Sciatic nerve (tissue), 2 donors: ENCODE measurements around the gene SSNA1. TPM values are rescaled to one million over a fixed set of nuclear protein-coding genes. Genes with fewer than 3 reads are reported as not detected.
A peak's percentile ranks its signal among the peaks of the same experiment; 100 is the strongest.

Source experiments
- ATAC-seq: fragments of 200-7000 bp; cut with Tn5 transposase; one replicate; pipeline ENCODE4 v1.9.1; 2020; ENCODE audit warnings: mild to moderate bottlenecking, moderate library complexity
- DNase-seq: peaks from one replicate; pipeline ENCODE4 v3.0.0-alpha.2; 2020; ENCODE audit warnings: low spot score
- intact Hi-C: fragments of 100-400 bp; cut with DNase I; formaldehyde crosslinking; loops from one replicate; pipeline ENCODE4 v1.14.2; 2022
- total RNA-seq: library from RNA; stranded (reverse); fragmentation: NEBNext Ultra II Directional; extraction: Animal tissue kit (Norgen Biotek cat#: 25700); gene quantifications from one replicate; pipeline ENCODE4 v1.2.1, GENCODE V29; 2021
- donor health status: DM: no; HTN: no; CAD: no.
- donor health status: DM: no; HTN: no; CAD: no.

SSNA1 gene, protein sequence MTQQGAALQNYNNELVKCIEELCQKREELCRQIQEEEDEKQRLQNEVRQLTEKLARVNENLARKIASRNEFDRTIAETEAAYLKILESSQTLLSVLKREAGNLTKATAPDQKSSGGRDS
- 27.6 TPM for total RNA-seq

DNA sequence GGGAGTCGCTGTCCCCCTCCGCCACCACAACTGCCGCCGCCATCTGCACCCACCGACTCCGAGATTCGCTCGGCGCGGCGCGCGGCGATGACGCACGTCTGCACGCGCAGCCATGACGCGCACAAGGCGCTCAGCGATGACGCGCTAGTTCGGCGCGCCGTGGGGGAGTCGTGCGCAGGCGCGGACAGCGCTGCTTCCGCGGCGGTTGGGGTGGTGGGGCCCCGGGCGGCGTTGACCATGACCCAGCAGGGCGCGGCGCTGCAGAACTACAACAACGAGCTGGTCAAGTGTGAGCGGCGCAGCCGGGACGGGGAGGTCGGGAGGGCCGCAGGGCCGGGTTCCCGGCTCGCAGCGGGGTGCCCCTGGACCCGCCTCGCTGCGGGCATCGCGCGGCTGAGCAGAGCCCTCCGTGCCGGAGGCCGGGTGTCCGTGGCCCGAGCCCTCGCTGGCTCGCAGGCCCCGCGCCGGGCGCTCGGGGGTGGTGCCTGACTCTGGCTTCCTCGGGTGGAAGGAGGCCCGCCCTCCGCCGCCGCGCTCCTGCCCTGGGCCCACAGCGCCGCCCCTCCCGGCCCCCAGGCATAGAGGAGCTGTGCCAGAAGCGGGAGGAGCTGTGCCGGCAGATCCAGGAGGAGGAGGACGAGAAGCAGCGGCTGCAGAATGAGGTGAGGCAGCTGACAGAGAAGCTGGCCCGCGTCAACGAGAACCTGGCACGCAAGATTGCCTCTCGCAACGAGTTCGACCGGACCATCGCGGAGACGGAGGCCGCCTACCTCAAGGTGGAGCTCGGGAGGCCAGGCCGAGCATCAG is at the start of gene SSNA1, which contains the start of gene ANAPC2:
Gene SSNA1 (plus strand): TSS at position 187 of the 807 bp plus-strand sequence. CDS start 51 bp downstream, at position 238.
Gene ANAPC2 (minus strand): TSS at position 71 of the 807 bp plus-strand sequence. CDS start 28 bp downstream, at position 43.
- intact Hi-C loops: loop anchor here (10.0 kb wide), 1 partner anchor 46 kb away; the partner anchor contains the start of gene SLC34A3
- DNase-seq: peak; percentile 96

DNA sequence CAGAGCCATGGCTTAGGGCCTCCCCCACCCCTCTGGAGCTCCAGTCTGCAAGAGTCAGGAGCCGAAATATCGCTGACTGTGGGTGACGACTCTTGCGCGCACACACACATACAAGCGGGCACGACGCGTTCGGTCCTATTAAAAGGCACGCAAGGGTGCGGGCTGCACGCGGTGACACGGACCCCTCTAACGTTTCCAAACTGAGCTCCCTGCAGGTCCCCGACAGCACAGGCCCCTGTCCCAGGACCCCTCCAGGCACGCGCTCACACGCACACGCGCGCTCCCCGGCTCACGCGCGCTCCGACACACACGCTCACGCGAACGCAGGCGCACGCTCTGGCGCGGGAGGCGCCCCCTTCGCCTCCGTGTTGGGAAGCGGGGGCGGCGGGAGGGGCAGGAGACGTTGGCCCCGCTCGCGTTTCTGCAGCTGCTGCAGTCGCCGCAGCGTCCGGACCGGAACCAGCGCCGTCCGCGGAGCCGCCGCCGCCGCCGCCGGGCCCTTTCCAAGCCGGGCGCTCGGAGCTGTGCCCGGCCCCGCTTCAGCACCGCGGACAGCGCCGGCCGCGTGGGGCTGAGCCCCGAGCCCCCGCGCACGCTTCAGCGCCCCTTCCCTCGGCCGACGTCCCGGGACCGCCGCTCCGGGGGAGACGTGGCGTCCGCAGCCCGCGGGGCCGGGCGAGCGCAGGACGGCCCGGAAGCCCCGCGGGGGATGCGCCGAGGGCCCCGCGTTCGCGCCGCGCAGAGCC is 49.6 kb upstream of the SSNA1 start, which contains the start of gene GRIN1:
Gene GRIN1 (plus strand): TSS at position 433 of the 746 bp plus-strand sequence. CDS start 333 bp downstream, outside the sequence.
- ATAC-seq (no peak), DNase-seq (no peak)
- intact Hi-C loops: no loop called here

More for the DNA sequence above, at the start of gene SSNA1, which contains the start of gene ANAPC2:
- peak; percentile 94 for ATAC-seq

DNA sequence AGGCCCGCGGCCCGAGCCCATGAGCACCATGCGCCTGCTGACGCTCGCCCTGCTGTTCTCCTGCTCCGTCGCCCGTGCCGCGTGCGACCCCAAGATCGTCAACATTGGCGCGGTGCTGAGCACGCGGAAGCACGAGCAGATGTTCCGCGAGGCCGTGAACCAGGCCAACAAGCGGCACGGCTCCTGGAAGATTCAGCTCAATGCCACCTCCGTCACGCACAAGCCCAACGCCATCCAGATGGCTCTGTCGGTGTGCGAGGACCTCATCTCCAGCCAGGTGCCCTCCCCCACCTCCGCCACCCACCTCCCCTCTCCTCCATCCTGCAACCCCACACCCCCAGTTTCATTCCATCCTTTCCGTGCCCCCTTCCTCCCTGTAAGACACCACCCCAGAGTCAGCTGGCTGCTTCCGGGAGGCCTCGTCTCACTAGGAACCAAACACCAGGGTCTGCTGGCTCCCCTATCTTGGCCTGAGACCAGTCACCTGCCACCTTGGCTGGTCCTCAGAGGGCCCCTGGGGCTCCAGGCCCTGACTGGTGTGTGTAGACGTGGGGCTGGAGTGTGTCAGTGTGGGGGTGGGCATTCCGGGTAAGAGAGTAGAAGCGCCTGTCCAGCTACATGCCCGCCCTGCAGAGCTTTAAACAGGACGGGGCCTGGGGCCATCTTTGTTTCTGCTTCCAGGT is 48.9 kb upstream of the SSNA1 start:
- ATAC-seq: no peak
- no peak for DNase-seq
- intact Hi-C loops: no loop called here

DNA sequence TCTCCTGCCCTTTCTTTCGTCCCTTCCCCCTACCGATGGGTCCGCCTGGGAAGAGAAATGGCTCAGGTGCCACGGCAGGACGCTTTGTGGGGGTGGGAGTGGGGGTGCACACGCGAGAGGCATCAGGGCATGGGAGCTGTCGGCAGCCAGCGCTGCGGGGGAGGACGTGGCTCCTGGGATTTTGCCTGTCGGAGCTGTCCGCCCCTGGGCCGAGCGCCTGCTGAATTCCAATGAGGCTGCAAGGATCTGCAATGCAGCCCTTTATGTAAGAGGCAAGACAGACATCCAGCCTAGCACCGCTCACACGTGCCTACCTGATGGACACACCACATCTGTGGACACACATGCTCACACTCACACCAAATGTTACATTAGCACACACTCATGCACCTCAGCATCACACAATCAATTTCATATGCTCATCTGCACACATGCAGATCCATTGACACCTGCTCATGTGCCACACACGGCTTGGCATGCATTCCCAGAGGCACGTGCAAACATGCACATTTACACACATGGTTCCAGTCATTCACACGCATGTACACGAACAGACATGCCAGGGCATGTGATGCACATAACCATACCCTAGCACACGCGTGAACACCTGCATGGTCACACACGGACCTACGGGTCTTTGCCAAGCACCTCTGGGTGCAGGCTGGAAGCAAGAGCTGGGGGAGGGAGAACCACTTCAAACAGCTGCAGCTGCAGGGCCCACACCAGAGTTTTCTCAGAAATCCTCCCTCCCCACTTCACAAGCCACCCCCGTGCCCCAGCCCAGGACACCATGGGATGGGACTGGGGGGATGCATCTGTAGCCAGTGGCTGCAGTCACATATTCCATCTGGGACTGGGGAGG is 48.1 kb upstream of the SSNA1 start:
- no peak for DNase-seq
- no peak for ATAC-seq
- intact Hi-C loops: no loop called here

DNA sequence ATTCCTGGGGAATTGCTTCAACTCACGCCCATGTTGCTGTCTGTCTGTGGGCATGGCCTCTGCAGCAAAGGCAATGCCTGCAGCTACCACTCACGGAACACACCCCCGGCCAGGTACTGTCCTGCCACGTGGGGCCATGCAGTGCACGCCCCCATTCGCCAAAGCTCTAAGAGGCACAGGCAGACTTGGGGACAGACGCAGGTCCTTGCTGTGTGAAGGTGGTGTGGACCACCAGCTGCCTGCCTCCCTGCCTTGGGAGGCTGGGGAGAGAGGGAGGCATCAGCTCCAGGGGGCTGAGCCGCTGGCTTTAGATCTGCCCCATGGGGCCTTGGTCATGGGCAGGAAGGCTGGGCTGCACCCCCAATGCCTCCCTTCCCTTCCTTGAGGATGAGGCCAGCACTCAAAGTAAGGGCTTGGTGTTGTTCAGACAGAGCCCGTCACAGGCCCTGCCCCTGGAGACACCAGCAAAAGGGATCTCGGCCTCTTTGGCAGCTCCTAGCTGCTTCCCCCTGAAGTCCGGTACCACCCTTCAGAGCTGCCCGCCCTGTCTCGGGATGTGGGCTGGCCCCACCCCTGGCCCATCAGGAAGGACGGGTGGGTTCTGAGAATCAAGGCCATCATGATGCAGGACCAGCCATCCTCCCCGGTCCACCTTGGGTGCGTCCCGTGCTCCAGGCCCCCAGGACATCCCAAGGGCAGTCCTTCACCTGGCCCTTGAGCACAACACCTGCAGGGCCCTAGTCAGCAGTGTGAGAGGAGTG is 47.2 kb upstream of the SSNA1 start:
- DNase-seq (no peak), ATAC-seq (no peak)
- intact Hi-C loops: no loop called here

GRCh38 chr9:137141976-137142936 is 46.2 kb upstream of the SSNA1 start:
- ATAC-seq (no peak), DNase-seq (no peak)
- intact Hi-C loops: no loop called here

DNA sequence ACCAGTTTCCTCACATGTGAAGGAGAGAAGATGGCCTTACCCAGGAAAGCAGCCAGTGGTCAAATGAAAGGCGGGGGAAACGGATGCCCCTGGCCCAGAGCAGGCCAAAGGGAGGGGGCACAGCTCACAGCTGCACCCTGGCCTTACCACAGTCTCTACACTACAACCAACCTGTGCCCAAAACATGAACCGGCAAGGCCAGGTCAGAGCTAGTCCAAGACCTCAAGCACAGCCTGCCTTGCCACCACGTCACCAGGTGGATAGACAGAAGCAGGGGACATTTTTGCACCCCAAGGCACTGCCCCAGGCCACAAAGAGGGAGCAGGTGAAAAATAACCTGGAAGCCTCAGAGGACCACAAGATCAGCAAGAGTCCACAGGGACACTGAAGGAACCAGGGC is 45.0 kb upstream of the SSNA1 start:
- intact Hi-C loops: no loop called here
- ATAC-seq: no peak
- DNase-seq: no peak

GRCh38 chr9:137145731-137146526 is 42.5 kb upstream of the SSNA1 start:
- intact Hi-C loops: no loop called here
- no peak for DNase-seq
- ATAC-seq: peak; percentile 27

GRCh38 chr9:137146527-137146918 is 42.0 kb upstream of the SSNA1 start:
- ATAC-seq: no peak
- DNase-seq: no peak
- intact Hi-C loops: no loop called here

DNA sequence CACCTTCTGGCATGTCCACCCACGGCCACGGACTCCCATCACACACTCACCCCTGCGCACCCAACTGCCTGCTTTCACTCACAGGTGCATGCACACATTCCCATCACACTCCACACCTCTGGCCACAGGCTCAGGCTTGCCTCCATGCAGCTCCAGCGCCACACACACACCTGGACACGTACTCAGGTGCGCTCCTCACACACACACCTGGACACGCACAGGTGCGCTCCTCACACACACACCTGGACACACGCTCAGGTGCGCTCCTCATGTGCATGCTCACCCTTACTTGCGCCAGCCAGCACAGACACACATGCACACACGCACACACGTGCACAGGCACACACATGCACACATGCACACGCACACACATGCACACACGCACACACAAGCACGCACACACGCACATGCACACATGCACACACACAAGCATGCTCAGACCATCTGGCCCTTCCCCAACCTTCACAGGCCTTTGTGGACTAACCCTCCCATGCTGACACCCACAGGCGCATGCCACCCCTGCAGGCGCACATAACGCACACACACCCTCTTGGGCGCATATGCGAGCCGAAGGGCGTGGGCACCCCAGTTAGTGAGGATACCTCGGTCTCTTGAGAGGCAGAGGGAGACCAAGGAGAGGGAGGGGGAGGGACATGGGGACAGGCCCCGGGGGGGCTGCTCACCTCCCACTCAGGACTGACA is 41.2 kb upstream of the SSNA1 start:
- DNase-seq (no peak), ATAC-seq (no peak)
- intact Hi-C loops: no loop called here

GRCh38 chr9:137147793-137148160 is 40.7 kb upstream of the SSNA1 start:
- no peak for ATAC-seq
- intact Hi-C loops: no loop called here
- DNase-seq: no peak

- ATAC-seq (no peak), DNase-seq (no peak)
- intact Hi-C loops: no loop called here
Observed at GRCh38 chr9:137148242-137148641, 40.2 kb upstream of the SSNA1 start.

DNA sequence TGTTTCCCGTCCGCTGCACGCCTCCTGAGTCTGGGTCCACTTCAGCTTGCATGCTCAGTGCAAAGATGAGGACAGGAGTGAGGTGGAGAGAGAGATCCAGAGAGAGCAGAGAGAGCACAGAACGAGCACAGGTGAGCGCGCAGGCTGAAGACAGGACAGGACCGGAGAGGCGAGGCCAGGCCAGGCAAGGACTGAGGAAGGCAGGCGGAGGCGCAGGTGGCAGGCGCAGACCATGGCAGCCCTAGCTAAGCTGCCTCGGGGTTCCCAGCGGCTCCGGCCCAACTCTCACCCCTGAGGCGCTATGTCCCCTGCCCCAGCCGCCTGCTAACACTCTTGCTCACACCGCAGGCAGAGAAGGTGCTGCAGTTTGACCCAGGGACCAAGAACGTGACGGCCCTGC is 39.8 kb upstream of the SSNA1 start:
- ATAC-seq (no peak), DNase-seq (no peak)
- intact Hi-C loops: no loop called here

DNA sequence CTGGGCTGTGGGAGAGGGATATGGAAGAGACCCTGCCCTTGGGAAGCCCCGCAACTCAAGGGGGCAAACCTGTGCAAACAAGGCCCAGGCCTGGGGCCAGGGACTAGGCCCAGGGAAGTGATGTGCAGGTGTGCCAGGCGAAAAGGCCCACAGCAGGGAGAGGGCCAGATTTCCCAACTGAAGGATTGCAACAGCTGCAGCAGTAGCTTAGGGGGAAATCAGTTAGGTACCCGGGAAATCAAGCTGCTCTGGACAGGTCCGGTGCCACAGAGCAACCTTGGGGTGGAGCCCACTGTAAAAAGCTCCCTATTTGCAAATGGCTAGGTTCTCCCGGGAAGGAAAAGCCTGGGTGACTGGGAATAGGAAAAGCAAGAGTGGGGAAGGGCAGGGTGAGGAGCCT is 39.1 kb upstream of the SSNA1 start:
- DNase-seq (no peak), ATAC-seq (no peak)
- intact Hi-C loops: no loop called here

DNA sequence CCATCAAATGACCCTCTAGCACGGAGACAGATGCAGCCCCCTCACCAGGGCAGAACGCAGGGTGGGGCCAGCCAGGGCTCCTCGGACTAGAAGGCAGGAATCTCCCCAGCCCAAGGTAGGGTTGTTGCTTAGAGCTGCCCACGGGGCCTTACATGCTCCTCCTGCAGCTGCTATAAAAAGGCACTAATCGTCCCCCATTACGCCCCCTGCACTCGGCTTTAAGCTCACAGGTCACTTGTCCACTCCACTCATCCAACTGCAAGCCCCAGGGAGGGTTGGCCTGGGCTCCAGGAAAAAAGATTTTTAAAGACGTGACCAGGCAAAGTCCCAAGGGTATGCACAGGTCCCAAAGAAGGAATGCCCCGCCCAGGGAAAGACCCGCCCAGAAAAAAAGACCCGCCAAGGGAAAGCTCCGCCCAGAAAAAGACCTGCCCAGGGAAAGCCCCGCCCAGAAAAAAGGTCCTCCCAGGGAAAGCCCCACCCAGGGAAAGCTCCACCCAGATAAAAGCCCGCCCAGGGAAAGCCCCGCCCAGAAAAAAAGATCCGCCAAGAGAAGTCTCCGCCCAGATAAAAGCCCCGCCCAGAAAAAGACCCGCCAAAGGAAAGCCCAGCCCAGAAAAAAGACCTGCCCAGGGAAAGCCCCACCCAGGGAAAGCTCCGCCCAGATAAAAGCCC is 38.4 kb upstream of the SSNA1 start:
- intact Hi-C loops: no loop called here
- DNase-seq: no peak

More for the DNA sequence above, 38.4 kb upstream of the SSNA1 start:
- ATAC-seq: no peak
